ENCODE data around the gene UPP2.

The UPP2 gene

DNA sequence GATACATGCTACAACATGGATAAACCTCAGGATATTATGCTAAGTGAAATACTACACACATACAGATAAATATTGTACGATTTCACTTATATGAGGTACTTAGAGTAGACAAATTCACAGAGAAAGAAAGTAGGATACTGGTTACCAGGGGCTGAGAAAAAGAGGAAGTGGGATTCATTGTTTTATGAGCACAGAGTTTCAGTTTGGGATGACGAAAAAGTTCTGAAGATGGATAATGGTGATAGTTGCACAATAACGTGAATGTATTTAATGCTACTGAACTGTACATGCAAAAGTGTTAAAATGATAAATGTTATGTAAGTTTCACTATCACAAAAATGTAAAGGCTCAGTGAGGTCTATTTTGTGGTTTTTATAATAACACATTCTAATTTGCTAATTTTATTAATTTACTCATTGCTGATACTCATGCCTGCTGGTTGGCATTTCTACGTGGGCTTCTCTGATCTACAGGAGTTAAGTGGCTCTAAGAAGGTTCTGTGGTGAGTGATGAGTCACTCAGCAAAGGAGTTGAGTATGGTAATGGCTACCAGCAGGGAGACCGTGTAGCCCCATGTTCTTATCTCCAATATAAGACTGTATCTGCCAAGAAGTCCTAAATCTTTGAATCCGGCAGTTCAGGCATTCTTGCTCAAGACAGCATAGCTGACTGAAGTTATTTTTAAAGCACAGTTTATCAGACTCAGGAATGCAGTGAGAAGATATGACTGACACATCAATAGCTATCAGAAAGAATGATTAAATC, 41.1 kb downstream of the UPP2 start:
- no peak for DNase-seq

DNA sequence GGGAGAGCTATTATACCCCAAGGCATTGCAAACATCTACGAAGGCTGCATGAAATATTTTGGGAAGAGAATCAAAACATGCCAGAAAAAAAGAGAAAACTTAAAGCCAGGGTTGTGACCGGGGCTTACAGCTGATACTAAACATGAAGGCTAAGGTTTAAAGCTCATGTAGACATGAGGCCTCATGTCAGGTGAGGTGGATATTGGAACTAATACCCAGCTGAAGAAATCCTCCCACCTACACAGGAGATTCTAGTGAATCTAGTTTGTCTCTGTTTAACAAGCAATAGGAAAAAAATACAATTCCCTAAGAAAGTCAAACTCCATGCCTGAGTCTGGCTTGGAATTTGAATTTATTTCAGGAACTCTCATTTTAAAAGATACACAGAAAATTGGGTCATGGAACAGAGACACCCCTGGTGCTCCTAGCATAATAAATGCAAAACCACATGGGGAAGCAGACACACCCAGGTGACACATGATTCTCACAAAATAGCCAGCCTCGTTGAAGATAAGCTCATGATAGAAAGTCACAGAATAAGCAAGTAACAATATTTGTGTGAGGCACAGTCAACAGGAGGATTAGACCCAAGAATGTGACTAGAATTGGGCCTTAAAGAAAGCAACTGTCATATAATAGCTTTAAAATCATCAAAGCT, 42.2 kb downstream of the UPP2 start:
- DNase-seq, result no peak

DNA sequence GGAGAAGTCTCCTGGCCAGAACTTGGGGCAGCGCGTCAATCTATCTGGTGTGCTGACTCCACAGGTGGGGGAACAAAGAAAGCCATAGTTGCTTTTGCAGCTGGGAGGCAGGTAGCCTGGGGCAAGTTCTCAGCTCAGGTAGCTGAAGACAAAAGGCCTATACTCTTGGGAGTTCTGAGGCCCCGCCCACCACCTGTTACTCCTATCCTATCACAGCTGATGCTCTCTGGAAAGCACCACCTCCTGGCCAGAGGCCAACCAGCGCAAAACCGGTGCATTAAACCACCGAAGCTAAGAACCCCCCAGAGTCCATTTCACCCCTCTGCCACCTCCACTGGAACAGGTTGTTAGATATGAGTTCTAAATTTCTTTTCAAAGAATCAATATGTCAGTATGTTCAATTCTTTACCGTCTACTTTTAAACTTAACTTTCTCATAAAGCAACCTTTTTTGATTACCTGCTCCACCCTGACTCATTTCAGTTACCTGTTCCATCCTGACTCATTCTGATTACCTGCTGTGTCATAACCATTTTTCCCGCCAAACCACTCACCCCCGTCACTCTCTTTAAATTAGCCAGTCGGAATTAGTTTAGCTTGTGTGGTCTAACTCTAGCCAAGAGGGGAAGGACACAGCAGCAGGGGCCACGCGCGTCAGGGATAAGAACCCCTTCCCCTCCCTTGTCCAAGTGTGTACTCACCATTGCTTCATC, 43.4 kb downstream of the UPP2 start:
- DNase-seq, result peak in 1 of 3 experiments; percentile 0

DNA sequence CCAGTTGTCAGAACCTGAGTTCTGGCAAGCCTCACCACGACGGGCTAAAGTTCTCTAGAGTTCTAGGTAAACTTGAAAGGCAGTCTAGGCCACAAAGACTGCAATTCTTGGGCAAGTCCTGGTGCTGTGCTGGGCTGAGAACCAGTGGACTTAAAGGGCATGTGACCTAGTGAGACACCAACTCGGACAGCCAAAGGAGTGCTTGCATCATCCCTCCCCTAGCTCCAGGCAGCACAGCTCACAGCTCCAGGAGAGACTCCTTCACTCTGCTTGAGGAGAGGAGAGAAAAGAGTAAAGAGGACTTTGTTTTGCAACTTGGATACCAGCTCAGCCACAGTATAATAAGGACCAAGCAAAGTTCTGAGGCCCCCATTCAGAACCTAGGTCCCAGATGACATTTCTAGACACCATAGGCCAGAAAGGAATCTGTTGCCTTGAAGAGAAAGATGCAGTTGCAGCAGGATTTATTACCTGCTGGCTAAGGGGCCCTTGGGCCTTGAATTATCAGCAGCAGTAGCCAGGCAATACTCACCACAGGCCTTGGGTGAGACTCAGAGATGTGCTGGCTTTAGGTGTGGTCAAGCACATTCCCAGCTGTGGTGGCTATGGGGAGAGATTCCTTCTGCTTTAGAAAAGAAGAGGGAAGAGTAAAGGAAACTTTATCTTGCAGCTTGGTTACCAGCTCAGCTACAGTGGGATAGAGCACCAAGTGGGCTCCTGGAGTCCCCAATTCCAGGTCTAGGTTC, 51.8 kb downstream of the UPP2 start:
- DNase-seq, result no peak

DNA sequence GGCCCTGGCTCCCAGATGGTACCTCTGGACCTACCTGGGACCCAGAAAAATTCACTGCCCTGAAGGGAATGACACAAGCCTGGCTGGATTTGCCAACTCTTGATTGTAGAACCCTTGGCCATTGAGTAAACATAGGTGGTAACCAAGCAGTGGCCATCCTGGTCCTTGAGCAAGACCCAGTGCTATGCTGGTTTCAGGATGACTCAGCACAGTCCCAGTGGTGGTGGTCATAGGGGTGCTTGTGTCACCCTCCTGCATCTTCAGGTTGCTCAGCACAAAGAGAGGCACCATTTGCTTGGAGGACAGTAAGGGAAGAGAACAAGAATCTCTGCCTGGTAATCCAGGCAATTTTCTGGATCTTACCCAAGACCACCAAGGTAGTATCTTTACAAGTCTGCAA, 52.9 kb downstream of the UPP2 start:
- DNase-seq, result no peak

DNA sequence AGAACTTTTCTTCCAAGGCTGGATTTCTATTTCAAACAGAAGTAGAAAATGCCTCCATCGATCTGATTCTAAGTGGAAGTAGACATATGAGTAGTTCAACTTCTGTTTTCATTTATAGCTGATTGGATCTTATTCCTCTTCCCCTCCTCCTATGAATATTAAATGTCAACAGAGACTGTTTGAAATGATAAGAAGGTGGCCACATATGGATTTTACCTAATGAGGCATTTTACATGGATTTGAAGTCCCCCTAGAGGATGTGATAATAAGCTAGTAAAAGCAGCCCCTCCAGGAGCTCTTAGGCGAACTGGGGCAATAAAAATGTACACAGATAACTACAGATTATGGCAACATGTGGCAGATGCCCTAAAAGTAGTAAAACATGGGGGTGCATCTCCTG, 71.0 kb downstream of the UPP2 start:
- no peak for DNase-seq

DNA sequence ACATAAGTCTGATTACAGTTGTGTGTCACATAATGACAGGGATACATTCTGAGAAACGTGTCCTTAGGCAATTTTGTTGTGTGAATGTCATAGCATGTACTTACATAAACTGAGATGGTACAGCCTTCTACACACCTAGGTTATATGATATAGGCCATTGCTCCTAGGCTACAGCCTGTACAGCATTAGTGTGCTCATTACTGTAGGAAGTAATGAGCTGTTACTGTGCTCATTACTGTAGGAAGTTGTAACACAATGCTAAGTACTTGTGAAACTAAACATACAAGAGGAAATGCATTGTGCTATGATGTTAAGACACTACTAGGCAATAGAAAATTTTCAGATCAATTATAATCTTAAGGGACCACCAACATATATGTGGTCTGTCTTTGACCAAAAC, 72.8 kb downstream of the UPP2 start:
- DNase-seq, result no peak

DNA sequence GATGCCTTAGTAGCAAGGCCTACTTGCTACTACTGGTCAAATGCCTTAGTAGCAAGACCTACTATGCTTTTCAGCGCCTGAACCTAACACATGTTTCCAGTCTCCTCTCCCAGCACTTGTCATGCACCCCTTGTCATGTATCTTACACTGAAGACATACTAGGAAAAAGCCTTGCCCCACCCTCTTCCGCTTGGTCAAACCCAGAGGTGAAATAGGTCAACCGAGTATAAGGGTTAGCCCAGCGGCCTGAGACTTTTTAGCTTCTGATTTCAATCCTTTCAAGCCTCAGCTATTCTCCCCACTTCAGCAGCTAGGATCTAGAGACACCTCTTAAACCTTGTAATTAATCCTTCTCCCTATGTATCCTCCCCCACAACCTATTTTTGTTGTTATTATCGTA, 73.3 kb downstream of the UPP2 start:
- no peak for DNase-seq

DNA sequence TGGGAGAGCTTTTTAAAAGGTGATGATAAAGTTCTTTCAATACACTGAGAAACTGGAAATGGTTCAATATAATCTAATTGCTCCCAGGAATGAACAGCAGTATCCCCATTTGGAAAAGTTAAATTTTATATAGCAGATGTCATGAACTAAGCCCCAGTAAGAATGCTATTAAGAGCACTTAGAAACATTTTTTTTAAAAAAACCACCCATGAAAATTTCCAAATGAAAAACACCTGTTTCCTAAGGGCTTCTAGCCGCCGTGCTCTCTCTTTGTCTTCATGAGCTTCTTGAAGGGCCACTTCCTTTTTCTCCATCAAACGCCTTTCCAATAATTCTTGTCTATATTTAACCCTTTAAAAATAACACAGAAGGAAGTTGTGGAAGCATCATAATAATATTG, 77.0 kb downstream of the UPP2 start:
- DNase-seq, result no peak

DNA sequence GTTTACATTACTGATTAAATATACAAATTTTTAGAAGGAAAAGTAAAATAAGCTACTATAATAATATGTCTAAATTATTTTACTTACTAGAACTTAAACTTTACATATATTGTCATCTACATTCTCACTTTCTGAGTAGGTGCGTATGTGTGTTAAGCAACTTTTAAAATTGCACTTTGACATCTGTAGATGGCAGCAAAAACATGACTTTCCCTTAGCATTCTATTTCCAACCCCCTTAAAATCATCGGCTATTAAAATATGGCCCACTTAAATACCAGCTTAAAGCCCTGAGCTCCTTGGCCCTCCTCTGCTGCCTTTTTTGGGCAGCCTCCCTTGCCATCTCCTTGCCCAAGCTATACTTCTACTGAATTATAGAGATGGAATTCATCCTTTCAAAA, 78.0 kb downstream of the UPP2 start:
- DNase-seq, result peak in 2 of 3 experiments; percentile 4 to 5

DNA sequence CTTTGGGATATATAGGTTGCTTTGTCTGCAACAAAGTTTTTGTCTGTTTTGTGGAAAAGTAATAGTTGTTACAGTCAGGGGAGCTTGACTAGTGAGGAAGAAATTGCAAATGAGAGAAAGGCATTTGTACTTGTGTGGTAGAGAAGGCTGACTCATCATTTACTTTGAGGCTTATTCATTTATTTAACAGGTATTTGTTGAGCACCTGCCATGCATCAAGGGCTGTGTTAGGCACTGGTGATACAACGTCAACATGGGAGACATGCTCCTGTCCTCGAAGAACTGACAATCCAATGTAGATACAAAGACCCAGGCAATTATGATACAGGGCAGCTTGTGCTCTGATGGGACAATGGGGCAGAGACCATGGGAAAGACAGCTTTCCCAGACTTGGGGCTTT, 79.5 kb downstream of the UPP2 start:
- DNase-seq, result no peak

DNA sequence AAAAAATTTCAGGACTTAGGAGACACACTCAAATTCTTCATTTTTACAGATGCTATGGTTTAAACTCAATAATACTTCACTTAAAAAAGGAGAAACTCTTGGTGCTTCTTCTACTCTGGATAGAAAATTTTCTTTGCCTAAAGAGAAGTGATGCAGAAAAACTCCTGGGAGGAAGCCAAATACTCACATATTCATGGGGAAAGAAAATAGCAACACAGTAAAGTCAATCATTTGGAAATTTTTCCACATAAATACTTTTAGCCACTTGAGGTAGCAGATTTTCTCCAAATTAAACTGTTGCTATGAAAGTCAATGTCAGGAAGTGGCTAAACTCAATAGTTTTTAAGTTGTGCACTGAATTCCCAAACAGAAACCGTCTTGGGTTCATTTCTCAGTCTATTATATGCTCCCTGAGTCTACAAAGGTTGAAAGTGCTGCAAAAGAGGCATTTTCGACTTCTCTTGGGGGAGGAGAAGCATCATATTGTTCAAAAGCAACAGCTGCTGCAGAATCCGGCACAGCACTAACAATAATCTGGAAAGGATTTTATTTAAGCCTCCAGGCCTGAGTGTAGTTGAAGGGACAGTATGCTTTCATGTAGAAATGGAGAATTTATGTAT, 81.1 kb downstream of the UPP2 start:
- no peak for DNase-seq

DNA sequence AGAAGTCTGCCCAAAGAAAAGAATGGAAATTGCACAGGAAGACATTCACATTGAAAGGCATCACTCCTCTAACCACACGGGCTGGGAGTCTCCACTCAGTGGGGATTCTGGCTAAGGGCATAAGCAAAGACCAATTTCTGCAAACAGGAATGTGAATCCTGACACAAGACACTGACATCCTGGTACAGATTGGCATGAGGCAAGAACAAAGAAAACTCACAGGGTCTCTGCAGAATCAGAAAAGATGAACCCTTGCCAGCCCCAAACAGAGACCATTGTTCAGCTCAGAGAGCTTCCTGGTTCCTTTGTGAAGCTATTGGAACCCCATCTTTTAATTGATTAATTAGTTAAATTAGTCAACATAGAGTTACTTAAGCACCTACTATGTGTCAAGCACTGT, 82.3 kb downstream of the UPP2 start:
- no peak for DNase-seq

DNA sequence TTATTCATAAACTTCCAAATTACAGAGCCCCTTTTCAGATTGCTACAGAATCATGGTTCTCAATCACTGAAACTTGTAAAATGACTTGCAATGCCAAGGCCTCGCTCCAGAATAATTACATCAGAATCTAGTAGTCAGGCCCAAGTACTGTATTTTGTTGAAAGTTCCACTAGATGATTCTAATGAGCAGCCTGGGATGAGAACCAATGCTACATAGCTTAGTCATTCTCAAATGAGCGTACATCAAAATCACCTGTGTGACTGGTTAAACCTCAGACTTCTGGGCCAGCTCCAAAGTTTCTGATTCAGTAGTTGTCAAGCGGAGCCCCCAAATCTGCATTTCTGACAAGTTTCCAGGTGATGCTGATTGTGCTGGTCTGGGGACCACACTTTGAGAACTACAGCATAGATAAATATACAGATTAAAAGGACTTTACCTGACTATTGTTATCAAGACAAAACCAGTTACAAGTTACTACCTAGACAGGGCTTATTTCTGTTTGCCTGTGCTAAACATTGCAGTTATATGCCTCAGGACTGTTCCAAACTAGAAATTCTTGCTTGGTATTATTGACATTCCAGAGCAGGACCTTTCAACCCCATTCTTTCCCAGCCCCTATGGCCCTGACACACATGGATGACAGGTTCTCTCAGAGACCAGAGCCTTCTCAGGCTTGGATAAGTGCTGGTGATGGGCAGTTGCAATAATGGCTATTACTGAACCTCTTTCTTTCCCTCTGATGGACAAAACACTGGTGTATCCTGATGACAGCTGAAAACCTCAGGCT, 83.1 kb downstream of the UPP2 start:
- no peak for DNase-seq
